MM.1S (cell line): Measurements from ENCODE around the gene CAPN10.

Experiments
- DNase-seq: peaks from one replicate; pipeline ENCODE4 v3.0.0-alpha.2; 2015
- H2AFZ ChIP-seq: fragments of 300-600 bp; sonication (generic); 2 replicates; pipeline ENCODE4 v1.6.0; 2016; ENCODE audit warnings: antibody characterized with exemption, low read length
- H3F3A ChIP-seq: fragments of 300-600 bp; sonication (generic); 2 replicates; pipeline ENCODE4 v1.6.1; 2016; ENCODE audit warnings: mild to moderate bottlenecking, antibody characterized with exemption, low read length, moderate library complexity, mixed read lengths; ENCODE audit not compliant: insufficient read depth
- H3K27ac ChIP-seq: fragments of 300-600 bp; sonication (generic); 2 replicates; pipeline ENCODE4 v1.5.1; 2016; ENCODE audit warnings: mild to moderate bottlenecking, low read length
- H3K27me3 ChIP-seq: fragments of 300-600 bp; sonication (generic); replicated peaks from 2 replicates; pipeline ENCODE4 v1.6.0; 2016; ENCODE audit warnings: low read length; ENCODE audit not compliant: insufficient read depth
- H3K36me3 ChIP-seq: fragments of 300-600 bp; sonication (generic); replicated peaks from 2 replicates; pipeline ENCODE4 v1.6.1; 2016; ENCODE audit warnings: mild to moderate bottlenecking, low read length, mixed read lengths; ENCODE audit not compliant: insufficient read depth
- H3K4me1 ChIP-seq: fragments of 300-600 bp; sonication (generic); 2 replicates; pipeline ENCODE4 v1.6.1; 2016; ENCODE audit warnings: low read length, mixed read lengths
- H3K4me2 ChIP-seq: fragments of 300-600 bp; sonication (generic); 2 replicates; pipeline ENCODE4 v1.6.0; 2016; ENCODE audit warnings: low read depth, low read length
- H3K4me3 ChIP-seq: fragments of 300-600 bp; sonication (generic); 2 replicates; pipeline ENCODE4 v1.5.1; 2016; ENCODE audit warnings: low read length, mixed read lengths
- H3K79me2 ChIP-seq: fragments of 300-600 bp; sonication (generic); 2 replicates; pipeline ENCODE4 v1.6.1; 2016; ENCODE audit warnings: mixed run types, low read length, mixed read lengths
- H3K9ac ChIP-seq: fragments of 300-600 bp; sonication (generic); 2 replicates; pipeline ENCODE4 v1.6.1; 2016; ENCODE audit warnings: low read length, mixed read lengths
- H3K9me2 ChIP-seq: fragments of 300-600 bp; sonication (generic); replicated peaks from 2 replicates; pipeline ENCODE4 v1.6.1; 2016; ENCODE audit warnings: mild to moderate bottlenecking, low read length, mixed read lengths; ENCODE audit not compliant: insufficient read depth
- H3K9me3 ChIP-seq: fragments of 300-600 bp; sonication (generic); replicated peaks from 2 replicates; pipeline ENCODE4 v1.6.1; 2016; ENCODE audit warnings: mild to moderate bottlenecking, low read length, mixed read lengths; ENCODE audit not compliant: insufficient read depth
- H4K20me1 ChIP-seq: fragments of 300-600 bp; sonication (generic); 2 replicates; pipeline ENCODE4 v1.6.1; 2016; ENCODE audit warnings: mild to moderate bottlenecking, low read length, moderate library complexity, mixed read lengths; ENCODE audit not compliant: insufficient read depth
- CTCF ChIP-seq: fragments of 300-600 bp; sonication (generic); IDR thresholded peaks from 2 replicates; pipeline ENCODE4 v1.5.1; 2016; ENCODE audit warnings: antibody characterized with exemption, low read length, mixed read lengths
- EZH2 ChIP-seq: fragments of 300-600 bp; sonication (generic); optimal IDR thresholded peaks from 2 replicates; pipeline ENCODE3; 2017; ENCODE audit warnings: low read depth, mild to moderate bottlenecking, antibody characterized with exemption, low read length, mixed read lengths
- EZH2phosphoT487 ChIP-seq: fragments of 300-600 bp; sonication (generic); IDR thresholded peaks from 2 replicates; pipeline ENCODE4 v1.6.1; 2018; ENCODE audit warnings: antibody characterized with exemption, low read length

Gene CAPN10

GRCh38 chr2:240629619-240629967 lies 43.1 kb downstream of the CAPN10 start:
- H3F3A ChIP-seq, result no peaks in the 10 kb centered on the region
- no peak for TF ChIP-seq CTCF
- H3K4me3 ChIP-seq, result no peak overlapping the region
- H4K20me1 ChIP-seq, result no peaks in the 10 kb centered on the region
- no peak overlapping the region for H3K27ac ChIP-seq
- no peaks in the 10 kb centered on the region for H3K9me3 ChIP-seq
- H3K4me2 ChIP-seq, result no peak overlapping the region
- no peaks in the 10 kb centered on the region for H3K79me2 ChIP-seq
- no peak overlapping the region for H3K9ac ChIP-seq
- no peaks in the 10 kb centered on the region for H3K4me1 ChIP-seq
- H3K36me3 ChIP-seq, result no peaks in the 10 kb centered on the region
- peaks cover 4% of the 10 kb centered on the region; the same call in 1 of the 2 replicates for H3K27me3 ChIP-seq
- no peaks in the 10 kb centered on the region for H3K9me2 ChIP-seq
- no peak overlapping the region for H2AFZ ChIP-seq
- no peak for DNase-seq

- Histone ChIP-seq H3K4me3 (no peak overlapping the region), H3K79me2 (no peaks in the 10 kb centered on the region), H3K4me2 (no peak overlapping the region), H3K36me3 (no peaks in the 10 kb centered on the region), H3K9ac (no peak overlapping the region), H4K20me1 (no peaks in the 10 kb centered on the region), H2AFZ (no peak overlapping the region), H3F3A (no peaks in the 10 kb centered on the region), H3K27me3 (peaks cover 4% of the 10 kb centered on the region; the same call in 1 of the 2 replicates), H3K9me2 (no peaks in the 10 kb centered on the region), H3K27ac (no peak overlapping the region), H3K9me3 (no peaks in the 10 kb centered on the region), H3K4me1 (no peaks in the 10 kb centered on the region)
- no peak for TF ChIP-seq CTCF
- TF ChIP-seq EZH2phosphoT487, result no peak
- DNase-seq, result no peak
These were observed 43.6 kb downstream of the CAPN10 start for GRCh38 chr2:240629968-240630770.

- H3K27ac ChIP-seq, result no peak overlapping the region
- H3K4me2 ChIP-seq, result no peak overlapping the region
- H3K9me2 ChIP-seq, result no peaks in the 10 kb centered on the region
- H3K79me2 ChIP-seq, result no peaks in the 10 kb centered on the region
- H3F3A ChIP-seq, result no peaks in the 10 kb centered on the region
- H3K4me3 ChIP-seq, result no peak overlapping the region
- TF ChIP-seq EZH2phosphoT487 (no peak), EZH2 (no peak)
- H2AFZ ChIP-seq, result no peak overlapping the region
- H3K27me3 ChIP-seq, result peaks cover 4% of the 10 kb centered on the region; the same call in 1 of the 2 replicates
- H3K9me3 ChIP-seq, result no peaks in the 10 kb centered on the region
- no peak overlapping the region for H3K9ac ChIP-seq
- DNase-seq, result no peak
- H3K36me3 ChIP-seq, result no peaks in the 10 kb centered on the region
- H4K20me1 ChIP-seq, result no peaks in the 10 kb centered on the region
- no peaks in the 10 kb centered on the region for H3K4me1 ChIP-seq
These were observed 44.4 kb downstream of the CAPN10 start for GRCh38 chr2:240630771-240631547.
